Nephron progenitor cell (in vitro differentiated cells): Measurements from ENCODE around the gene GATA2.

Experiments used
- DNase-seq: peaks from one replicate; pipeline ENCODE4 v3.0.0; 2021
- H3K27ac Mint-ChIP-seq: 2 replicates; pipeline ENCODE4 v1.8.0; 2021; ENCODE audit warnings: mild to moderate bottlenecking, moderate library complexity, mixed read lengths
- H3K27me3 Mint-ChIP-seq: 2 replicates; pipeline ENCODE4 v1.8.0; 2021; ENCODE audit warnings: mild to moderate bottlenecking, low read depth, mixed read lengths; ENCODE audit not compliant: poor library complexity
- H3K36me3 Mint-ChIP-seq: 2 replicates; pipeline ENCODE4 v1.8.0; 2021; ENCODE audit warnings: low read depth, mixed read lengths
- H3K4me1 Mint-ChIP-seq: 2 replicates; pipeline ENCODE4 v1.8.0; 2021; ENCODE audit warnings: mixed read lengths
- H3K4me3 Mint-ChIP-seq: 2 replicates; pipeline ENCODE4 v1.8.0; 2021; ENCODE audit warnings: mild to moderate bottlenecking, moderate library complexity, mixed read lengths
- H3K9me3 Mint-ChIP-seq: 2 replicates; pipeline ENCODE4 v1.8.0; 2021; ENCODE audit warnings: mild to moderate bottlenecking, moderate library complexity, mixed read lengths
- CTCF ChIP-seq: fragments of 200-600 bp; sonication (generic); IDR thresholded peaks from 2 replicates; pipeline ENCODE4 v1.5.0; 2021; ENCODE audit warnings: antibody characterized with exemption

Gene GATA2

GRCh38 chr3:128515967-128516366, 23.0 kb upstream of the GATA2 start:
- no peak for TF ChIP-seq CTCF
- H3K36me3 Mint-ChIP-seq: no peaks in the 10 kb centered on the region
- H3K4me3 Mint-ChIP-seq: no peak overlapping the region
- peaks cover 61% of the 10 kb centered on the region for H3K27me3 Mint-ChIP-seq
- H3K4me1 Mint-ChIP-seq: no peaks in the 10 kb centered on the region
- peaks cover 24% of the 10 kb centered on the region for H3K9me3 Mint-ChIP-seq
- H3K27ac Mint-ChIP-seq: no peak overlapping the region
- no peak for DNase-seq

DNA sequence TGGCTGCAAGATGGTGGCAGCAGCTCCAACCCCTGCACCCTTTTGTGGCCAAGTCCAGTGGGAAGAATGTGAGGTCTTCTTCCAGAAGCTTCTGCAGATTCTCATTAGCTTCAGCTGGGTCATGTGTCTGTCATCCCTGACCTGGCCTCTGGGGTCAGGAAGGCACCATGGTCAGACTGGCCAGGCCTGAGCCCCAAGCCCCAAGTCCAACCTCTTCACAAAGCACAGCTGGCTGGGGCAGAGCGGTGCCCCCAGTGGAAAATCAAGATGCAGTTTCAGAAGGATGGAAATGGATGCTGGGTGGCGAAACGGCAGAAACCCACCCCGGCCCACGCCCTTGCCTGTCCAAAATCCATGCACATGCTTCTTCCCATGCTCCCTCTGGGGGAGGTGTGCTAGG, 15.9 kb upstream of the GATA2 start:
- H3K27ac Mint-ChIP-seq: no peak overlapping the region
- peaks cover 10% of the 10 kb centered on the region for H3K9me3 Mint-ChIP-seq
- H3K4me1 Mint-ChIP-seq: no peaks in the 10 kb centered on the region
- no peak for TF ChIP-seq CTCF
- H3K27me3 Mint-ChIP-seq: peaks cover 59% of the 10 kb centered on the region
- no peak overlapping the region for H3K4me3 Mint-ChIP-seq
- DNase-seq: no peak
- H3K36me3 Mint-ChIP-seq: no peaks in the 10 kb centered on the region

GRCh38 chr3:128506754-128507153, 13.8 kb upstream of the GATA2 start:
- Mint-ChIP-seq H3K9me3 (peaks cover 7% of the 10 kb centered on the region), H3K4me3 (no peak overlapping the region), H3K4me1 (no peaks in the 10 kb centered on the region), H3K27me3 (peaks cover 62% of the 10 kb centered on the region), H3K36me3 (no peaks in the 10 kb centered on the region), H3K27ac (no peak overlapping the region)
- DNase-seq: no peak
- no peak for TF ChIP-seq CTCF

DNA sequence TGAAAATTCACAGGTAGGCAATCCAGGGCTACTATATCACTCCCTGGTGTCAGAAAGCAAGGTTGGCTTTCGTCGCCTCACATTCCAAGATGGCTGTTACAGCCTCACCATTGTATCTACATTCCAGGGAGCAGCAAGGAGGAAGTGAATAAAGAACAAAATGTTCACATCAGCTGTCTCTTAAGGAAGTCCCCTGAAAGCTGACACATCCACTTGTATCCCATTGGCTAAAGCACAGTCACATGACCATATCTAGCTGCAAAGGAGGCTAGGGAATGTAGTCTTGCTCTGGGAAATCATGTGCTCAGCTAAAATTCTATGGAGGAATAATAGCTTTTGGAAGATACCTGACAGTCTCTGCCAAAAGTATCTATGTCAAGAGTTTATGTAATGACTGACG, 12.8 kb upstream of the GATA2 start:
- H3K9me3 Mint-ChIP-seq: peaks cover 7% of the 10 kb centered on the region
- DNase-seq: no peak
- no peaks in the 10 kb centered on the region for H3K36me3 Mint-ChIP-seq
- TF ChIP-seq CTCF: no peak
- H3K27ac Mint-ChIP-seq: no peak overlapping the region
- no peaks in the 10 kb centered on the region for H3K4me1 Mint-ChIP-seq
- H3K27me3 Mint-ChIP-seq: peaks cover 66% of the 10 kb centered on the region
- no peak overlapping the region for H3K4me3 Mint-ChIP-seq

DNA sequence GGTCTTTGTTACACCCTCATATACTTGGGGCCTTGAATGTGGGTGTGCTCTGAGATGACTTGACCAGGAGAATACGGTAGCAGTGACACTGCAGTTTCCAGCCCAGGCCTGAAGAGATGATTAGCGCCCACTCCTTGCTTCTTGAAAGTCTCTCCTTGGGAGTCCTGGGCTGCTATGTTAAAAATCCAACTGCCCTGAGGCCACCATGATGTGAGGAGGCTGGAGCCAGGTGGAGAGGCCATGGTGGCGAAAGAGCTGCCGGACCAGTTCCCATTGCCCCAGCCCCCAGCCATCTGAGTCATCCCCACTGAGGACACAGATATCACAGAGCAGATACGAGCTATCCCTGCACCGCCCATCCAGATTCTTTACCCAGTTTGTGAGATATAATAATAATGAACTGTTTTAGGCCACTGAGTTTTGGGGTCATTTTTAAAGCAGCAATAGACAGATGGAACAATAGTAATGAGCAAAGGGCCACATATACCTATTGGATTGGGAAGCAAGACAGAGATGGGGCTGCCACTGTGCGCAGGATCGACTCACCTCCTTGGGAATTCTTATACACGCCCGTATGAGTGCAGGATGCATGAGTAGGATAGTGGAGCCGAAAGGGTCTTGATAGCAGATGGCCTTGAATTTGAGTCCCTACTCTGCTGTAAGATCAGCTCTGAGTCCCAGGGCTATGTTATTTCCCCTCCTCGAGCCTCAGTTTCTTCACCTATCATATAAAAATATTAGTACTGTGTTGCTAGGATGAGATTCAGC, 12.1 kb upstream of the GATA2 start:
- Mint-ChIP-seq H3K4me1 (no peaks in the 10 kb centered on the region), H3K4me3 (no peak overlapping the region), H3K9me3 (peaks cover 7% of the 10 kb centered on the region), H3K27ac (no peak overlapping the region), H3K27me3 (peaks cover 66% of the 10 kb centered on the region), H3K36me3 (no peaks in the 10 kb centered on the region)
- DNase-seq: no peak
- TF ChIP-seq CTCF: no peak

DNA sequence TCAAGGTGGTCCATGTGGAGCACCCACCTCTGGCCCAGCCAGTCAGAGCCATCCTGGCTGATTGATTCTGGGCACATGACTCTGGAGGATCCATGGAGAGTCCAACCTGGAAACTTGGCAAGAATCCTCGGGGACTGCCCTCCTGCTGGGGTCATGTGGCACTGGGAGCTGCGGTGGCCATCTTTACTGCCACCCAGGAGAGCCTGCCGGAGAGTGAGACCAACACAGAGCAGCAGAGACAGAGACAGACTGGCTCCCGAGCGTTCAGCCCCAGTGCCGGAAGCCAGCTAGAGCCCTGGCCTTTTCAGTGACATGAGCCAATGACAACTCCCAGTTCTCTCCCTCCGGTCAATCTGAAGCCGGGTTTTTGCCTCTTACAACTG, 11.5 kb upstream of the GATA2 start:
- no peak for TF ChIP-seq CTCF
- peaks cover 70% of the 10 kb centered on the region for H3K27me3 Mint-ChIP-seq
- no peak overlapping the region for H3K4me3 Mint-ChIP-seq
- peaks cover 7% of the 10 kb centered on the region for H3K9me3 Mint-ChIP-seq
- H3K27ac Mint-ChIP-seq: no peak overlapping the region
- no peaks in the 10 kb centered on the region for H3K4me1 Mint-ChIP-seq
- no peak for DNase-seq
- H3K36me3 Mint-ChIP-seq: no peaks in the 10 kb centered on the region
